ENCODE measurements around the gene DLG2.
A peak's percentile ranks its signal among the peaks of the same experiment; 100 is the strongest.
"Not testable (repeated sequence)": the region's sequence is repeated elsewhere in the genome, so short reads cannot be mapped to it uniquely, and the experiment has no call there.

The DLG2 gene

GRCh38 chr11:85431319-85431718, 195.8 kb downstream of the DLG2 start:
- no peak for DNase-seq

- no peak for DNase-seq
Measured at GRCh38 chr11:85423794-85424193, 203.3 kb downstream of the DLG2 start.

- DNase-seq = no peak
Measured at GRCh38 chr11:85423316-85423715, 203.8 kb downstream of the DLG2 start.

- DNase-seq = no peak
Measured at GRCh38 chr11:85414175-85414574, 213.0 kb downstream of the DLG2 start.

GRCh38 chr11:85407648-85408047, 219.5 kb downstream of the DLG2 start:
- DNase-seq = no peak

GRCh38 chr11:85406841-85407240, 220.3 kb downstream of the DLG2 start:
- no peak for DNase-seq

- no peak for DNase-seq
Measured at GRCh38 chr11:85406316-85406715, 220.8 kb downstream of the DLG2 start.

- DNase-seq = not testable (repeated sequence)
Measured at GRCh38 chr11:85395515-85396055, 231.6 kb downstream of the DLG2 start.

GRCh38 chr11:85394283-85394682, 232.9 kb downstream of the DLG2 start:
- DNase-seq = no peak

GRCh38 chr11:85391141-85391540, 236.0 kb downstream of the DLG2 start:
- DNase-seq = no peak

GRCh38 chr11:85385547-85385946, 241.6 kb downstream of the DLG2 start:
- no peak for DNase-seq

- DNase-seq = no peak
Measured at GRCh38 chr11:85385111-85385510, 242.0 kb downstream of the DLG2 start.

GRCh38 chr11:85379066-85379465, 248.1 kb downstream of the DLG2 start:
- DNase-seq = no peak

- DNase-seq = no peak
Measured at GRCh38 chr11:85377901-85378300, 249.2 kb downstream of the DLG2 start.

GRCh38 chr11:85359859-85360258, 267.3 kb downstream of the DLG2 start:
- no peak for DNase-seq

GRCh38 chr11:85355921-85356320, 271.2 kb downstream of the DLG2 start:
- no peak for DNase-seq

- not testable (repeated sequence) for DNase-seq
Measured at GRCh38 chr11:85349539-85349938, 277.6 kb downstream of the DLG2 start.

- DNase-seq = no peak
Measured at GRCh38 chr11:85348945-85349344, 278.2 kb downstream of the DLG2 start.

GRCh38 chr11:85347291-85347690, 279.9 kb downstream of the DLG2 start:
- DNase-seq = no peak

- DNase-seq = no peak
Measured at GRCh38 chr11:85346484-85346883, 280.7 kb downstream of the DLG2 start.

GRCh38 chr11:85340846-85341245, 286.3 kb downstream of the DLG2 start:
- DNase-seq = not testable (repeated sequence)

GRCh38 chr11:85318573-85318972, 308.6 kb downstream of the DLG2 start:
- no peak for DNase-seq

- DNase-seq = peak in 1 of 2 donors; percentile 21
Measured at GRCh38 chr11:85316967-85317366, 310.2 kb downstream of the DLG2 start.

GRCh38 chr11:85313741-85314140, 313.4 kb downstream of the DLG2 start:
- DNase-seq = no peak

- no peak for DNase-seq
Measured at GRCh38 chr11:85310479-85310878, 316.7 kb downstream of the DLG2 start.

- no peak for DNase-seq
Measured at GRCh38 chr11:85307366-85307765, 319.8 kb downstream of the DLG2 start.

Measured in CD4-positive, alpha-beta T cell treated with Interferon alpha-2 for 1 hour (primary cell).